H9 (cell line): ENCODE data around the gene TSPEAR. TPM values are rescaled to one million over a fixed set of nuclear protein-coding genes. Genes with fewer than 3 reads are reported as not detected.

Experiments
- DNase-seq: peaks from one replicate; pipeline ENCODE4 v3.0.0-alpha.2; 2017
- H2AFZ ChIP-seq: one replicate; pipeline ENCODE4 v1.6.1; 2013; ENCODE audit warnings: mild to moderate bottlenecking, low read length, control low read depth, moderate library complexity
- H2AK5ac ChIP-seq: 2 replicates; pipeline ENCODE4 v1.6.1; 2013; ENCODE audit warnings: low read length, control low read depth, mixed read lengths; ENCODE audit not compliant: insufficient read length
- H2BK120ac ChIP-seq: one replicate; pipeline ENCODE4 v1.6.1; 2013; ENCODE audit warnings: low read depth, mild to moderate bottlenecking, low read length, control low read depth, inconsistent platforms; ENCODE audit not compliant: poor library complexity, severe bottlenecking
- H2BK12ac ChIP-seq: 2 replicates; pipeline ENCODE4 v1.6.1; 2013; ENCODE audit warnings: low read length, control low read depth, mixed read lengths, low read depth; ENCODE audit not compliant: insufficient read length
- H2BK15ac ChIP-seq: 2 replicates; pipeline ENCODE4 v1.6.1; 2013; ENCODE audit warnings: low read depth, low read length, control low read depth
- H2BK20ac ChIP-seq: one replicate; pipeline ENCODE4 v1.6.1; 2013; ENCODE audit warnings: low read depth, mild to moderate bottlenecking, low read length, control low read depth, inconsistent platforms; ENCODE audit not compliant: poor library complexity, severe bottlenecking
- H2BK5ac ChIP-seq: 2 replicates; pipeline ENCODE4 v1.6.1; 2013; ENCODE audit warnings: low read length, control low read depth, mixed read lengths; ENCODE audit not compliant: insufficient read length
- H3K14ac ChIP-seq: 2 replicates; pipeline ENCODE4 v1.6.1; 2013; ENCODE audit warnings: low read length, control low read depth; ENCODE audit not compliant: insufficient read depth
- H3K18ac ChIP-seq: 2 replicates; pipeline ENCODE4 v1.6.1; 2013; ENCODE audit warnings: low read depth, mild to moderate bottlenecking, mixed read lengths, low read length, control low read depth; ENCODE audit not compliant: insufficient read length
- H3K23ac ChIP-seq: 2 replicates; pipeline ENCODE4 v1.6.1; 2013; ENCODE audit warnings: low read length, control low read depth, mixed read lengths, low read depth; ENCODE audit not compliant: insufficient read length
- H3K23me2 ChIP-seq: 2 replicates; pipeline ENCODE4 v1.6.1; 2013; ENCODE audit warnings: low read depth, mild to moderate bottlenecking, mixed read lengths, low read length, control low read depth; ENCODE audit not compliant: insufficient read length, poor library complexity, severe bottlenecking
- H3K27ac ChIP-seq: 2 replicates; pipeline ENCODE4 v1.5.1; 2013; ENCODE audit warnings: low read length, control low read depth, mixed read lengths, low read depth; ENCODE audit not compliant: insufficient read length
- H3K27me3 ChIP-seq: 2 replicates; pipeline ENCODE4 v1.6.1; 2013; ENCODE audit warnings: low read length, control low read depth, inconsistent platforms; ENCODE audit not compliant: insufficient read depth
- H3K4ac ChIP-seq: 2 replicates; pipeline ENCODE4 v1.6.1; 2013; ENCODE audit warnings: low read depth, mild to moderate bottlenecking, control low read depth, inconsistent platforms, low read length, moderate library complexity
- H3K4me1 ChIP-seq: 2 replicates; pipeline ENCODE4 v1.6.1; 2013; ENCODE audit warnings: low read length, control low read depth, inconsistent platforms; ENCODE audit not compliant: insufficient read depth
- H3K4me2 ChIP-seq: 2 replicates; pipeline ENCODE4 v1.6.1; 2013; ENCODE audit warnings: low read length, control low read depth, mixed read lengths; ENCODE audit not compliant: insufficient read length, insufficient read depth
- H3K56ac ChIP-seq: 2 replicates; pipeline ENCODE4 v1.6.1; 2013; ENCODE audit warnings: low read depth, mild to moderate bottlenecking, mixed read lengths, low read length, control low read depth; ENCODE audit not compliant: insufficient read length
- H3K79me1 ChIP-seq: 2 replicates; pipeline ENCODE4 v1.6.1; 2013; ENCODE audit warnings: low read depth, mild to moderate bottlenecking, moderate library complexity, low read length, control low read depth, inconsistent platforms; ENCODE audit not compliant: insufficient read depth, poor library complexity, severe bottlenecking
- H3K79me2 ChIP-seq: 2 replicates; pipeline ENCODE4 v1.6.1; 2013; ENCODE audit warnings: low read length, control low read depth, inconsistent platforms; ENCODE audit not compliant: insufficient read depth
- H3K9ac ChIP-seq: 2 replicates; pipeline ENCODE4 v1.6.1; 2013; ENCODE audit warnings: low read length, control low read depth, mixed read lengths; ENCODE audit not compliant: insufficient read length; ENCODE audit errors: extremely low read depth
- H3K9me3 ChIP-seq: one replicate; pipeline ENCODE4 v1.6.1; 2013; ENCODE audit warnings: low read depth, low read length, inconsistent platforms; ENCODE audit not compliant: control insufficient read depth
- H3T11ph ChIP-seq: one replicate; pipeline ENCODE4 v1.6.1; 2013; ENCODE audit warnings: mild to moderate bottlenecking, low read length, control low read depth, inconsistent platforms
- H4K20me1 ChIP-seq: one replicate; pipeline ENCODE4 v1.6.1; 2013; ENCODE audit not compliant: control insufficient read depth, insufficient read length, insufficient read depth
- H4K5ac ChIP-seq: 2 replicates; pipeline ENCODE4 v1.6.1; 2013; ENCODE audit warnings: low read depth, mild to moderate bottlenecking, mixed read lengths, low read length, control low read depth; ENCODE audit not compliant: insufficient read length
- H4K8ac ChIP-seq: replicated peaks from 2 replicates; pipeline ENCODE4 v1.6.1; 2013; ENCODE audit warnings: low read length, control low read depth, mixed read lengths, low read depth; ENCODE audit not compliant: insufficient read length
- H4K91ac ChIP-seq: 2 replicates; pipeline ENCODE4 v1.6.1; 2013; ENCODE audit warnings: low read depth, mild to moderate bottlenecking, moderate library complexity, mixed read lengths, low read length, control low read depth; ENCODE audit not compliant: insufficient read length
- H3K27ac Mint-ChIP-seq, 3 experiments: 2 replicates in 2 of 3; 3 replicates in 1 of 3; pipeline ENCODE4 v1.8.0; 2020 to 2021; ENCODE audit warnings: mixed read lengths in 3 of 3, mild to moderate bottlenecking in 1 of 3, moderate library complexity in 1 of 3
- H3K27me3 Mint-ChIP-seq: 2 replicates; pipeline ENCODE4 v1.8.0; 2021; ENCODE audit warnings: low read depth, mild to moderate bottlenecking, moderate library complexity, mixed read lengths
- H3K36me3 Mint-ChIP-seq, 3 experiments: 2 replicates in 2 of 3; 3 replicates in 1 of 3; pipeline ENCODE4 v1.8.0; 2020 to 2021; ENCODE audit warnings: low read depth in 3 of 3, mixed read lengths in 3 of 3; ENCODE audit not compliant: insufficient read depth in 1 of 3
- H3K4me1 Mint-ChIP-seq, 2 experiments: 2 replicates each; pipeline ENCODE4 v1.8.0; 2020; ENCODE audit warnings: mixed read lengths in 2 of 2
- H3K4me3 Mint-ChIP-seq, 2 experiments: 2 replicates in 1 of 2; 3 replicates in 1 of 2; pipeline ENCODE4 v1.8.0; 2020 to 2021; ENCODE audit warnings: mild to moderate bottlenecking in 2 of 2, mixed read lengths in 2 of 2, moderate library complexity in 1 of 2
- H3K9me3 Mint-ChIP-seq, 2 experiments: 2 replicates in 1 of 2; 3 replicates in 1 of 2; pipeline ENCODE4 v1.8.0; 2020; ENCODE audit warnings: mild to moderate bottlenecking in 2 of 2, mixed read lengths in 2 of 2, moderate library complexity in 1 of 2
- CTCF ChIP-seq: fragments of 200-600 bp; sonication (generic); conservative IDR thresholded peaks from 3 replicates; pipeline ENCODE4 v1.8.0; 2021; ENCODE audit warnings: antibody characterized with exemption, mild to moderate bottlenecking
- WGBS: extraction: QIAGEN DNeasy Blood & Tissue Kit; methylation state at CpG from one replicate; pipeline ENCODE4 v1.1.7; 2013; ENCODE audit warnings: missing lambda C conversion rate, low lambda C conversion rate, mixed read lengths; ENCODE audit not compliant: insufficient read length; ENCODE audit errors: extremely low coverage; 5-methylcytosine and 5-hydroxymethylcytosine counted together
- total RNA-seq: library from RNA; stranded (reverse); gene quantifications from 2 replicates; pipeline ENCODE4 v1.2.1, GENCODE V29; 2021

The TSPEAR gene
- total RNA-seq, 1 experiment from 2014 or later, result 1.3 TPM

GRCh38 chr21:44656868-44657267 lies 54.5 kb downstream of the TSPEAR start:
- no peak overlapping the region for H3K4ac ChIP-seq
- no peak overlapping the region for H4K8ac ChIP-seq
- H3K27ac ChIP-seq, result no peak overlapping the region
- Mint-ChIP-seq H3K9me3 (peaks cover 14 to 15% of the 10 kb centered on the region in 2 experiments; a peak in 4 of 5 replicates), H3K36me3 (peaks cover 2 to 15% (median 8%) of the 10 kb centered on the region in 3 experiments; a peak in 6 of 7 replicates), H3K27ac (no peak overlapping the region), H3K27me3 (peaks cover 22% of the 10 kb centered on the region), H3K4me1 (peaks cover 31 to 41% of the 10 kb centered on the region in 2 experiments), H3K4me3 (no peak overlapping the region; a peak in 1 of 5 replicates)
- H3K23me2 ChIP-seq, result no peaks in the 10 kb centered on the region
- no peaks in the 10 kb centered on the region for H3K9me3 ChIP-seq
- no peak overlapping the region for H3K23ac ChIP-seq
- H3K56ac ChIP-seq, result no peak overlapping the region
- H2AK5ac ChIP-seq, result no peak overlapping the region
- no peaks in the 10 kb centered on the region for H3K4me1 ChIP-seq
- H3K18ac ChIP-seq, result no peak overlapping the region
- H2BK20ac ChIP-seq, result no peak overlapping the region
- H4K20me1 ChIP-seq, result no peaks in the 10 kb centered on the region
- no peak for TF ChIP-seq CTCF
- H3K79me1 ChIP-seq, result no peaks in the 10 kb centered on the region
- H4K5ac ChIP-seq, result no peak overlapping the region
- H2AFZ ChIP-seq, result no peak overlapping the region
- no peak overlapping the region for H3K4me2 ChIP-seq
- H2BK15ac ChIP-seq, result no peak overlapping the region
- no peak for DNase-seq
- H2BK120ac ChIP-seq, result no peak overlapping the region
- H2BK5ac ChIP-seq, result no peak overlapping the region
- WGBS, result no CpG with 5 or more reads among the region's 1 CpG
- no peak overlapping the region for H4K91ac ChIP-seq
- no peak overlapping the region for H2BK12ac ChIP-seq
- no peak overlapping the region for H3T11ph ChIP-seq
- H3K14ac ChIP-seq, result no peak overlapping the region
- no peaks in the 10 kb centered on the region for H3K79me2 ChIP-seq
- no peak overlapping the region for H3K9ac ChIP-seq
- no peaks in the 10 kb centered on the region for H3K27me3 ChIP-seq
